ENCODE data around the gene CDKN1A.

Gene CDKN1A

GRCh38 chr6:36669002-36669401, 9.5 kb upstream of the CDKN1A start:
- Histone ChIP-seq H3K27ac (no peak overlapping the region), H3K36me3 (no peaks in the 10 kb centered on the region), H3K9me3 (no peaks in the 10 kb centered on the region), H3K4me3 (ENCODE audit: low read depth in 1 of 2, low read length in 1 of 2) (no peak overlapping the region), H3K4me1 (ENCODE audit: control insufficient read depth in 1 of 2, insufficient read depth in 1 of 2, low read depth in 1 of 2, low read length in 1 of 2) (no peaks in the 10 kb centered on the region), H3K27me3 (peaks cover 3% of the 10 kb centered on the region)
- no peak for TF ChIP-seq CTCF (IDR thresholded peaks at IDR 0.05)

- no peak for TF ChIP-seq CTCF (IDR thresholded peaks at IDR 0.05)
- no peaks in the 10 kb centered on the region for H3K36me3 ChIP-seq
- H3K27ac ChIP-seq, result no peak overlapping the region
- H3K27me3 ChIP-seq, result peaks cover 16% of the 10 kb centered on the region
- H3K4me1 ChIP-seq (ENCODE audit: control insufficient read depth in 1 of 2, insufficient read depth in 1 of 2, low read depth in 1 of 2, low read length in 1 of 2), result no peaks in the 10 kb centered on the region
- H3K9me3 ChIP-seq, result no peaks in the 10 kb centered on the region
- no peak overlapping the region for H3K4me3 ChIP-seq (ENCODE audit: low read depth in 1 of 2, low read length in 1 of 2)
These were observed 8.2 kb upstream of the CDKN1A start for GRCh38 chr6:36670271-36670670.

- H3K4me3 ChIP-seq (ENCODE audit: low read depth in 1 of 2, low read length in 1 of 2), result no peak overlapping the region
- no peaks in the 10 kb centered on the region for H3K36me3 ChIP-seq
- H3K27me3 ChIP-seq, result peaks cover 32% of the 10 kb centered on the region
- no peak overlapping the region for H3K27ac ChIP-seq
- TF ChIP-seq CTCF (IDR thresholded peaks at IDR 0.05), result no peak
- no peaks in the 10 kb centered on the region for H3K4me1 ChIP-seq (ENCODE audit: control insufficient read depth in 1 of 2, insufficient read depth in 1 of 2, low read depth in 1 of 2, low read length in 1 of 2)
- H3K9me3 ChIP-seq, result no peaks in the 10 kb centered on the region
These were observed 6.7 kb upstream of the CDKN1A start for GRCh38 chr6:36671687-36672375.

- no peaks in the 10 kb centered on the region for H3K36me3 ChIP-seq
- no peak overlapping the region for H3K4me3 ChIP-seq (ENCODE audit: low read depth in 1 of 2, low read length in 1 of 2)
- H3K4me1 ChIP-seq (ENCODE audit: control insufficient read depth in 1 of 2, insufficient read depth in 1 of 2, low read depth in 1 of 2, low read length in 1 of 2), result peaks cover 10% of the 10 kb centered on the region in 2 experiments
- no peaks in the 10 kb centered on the region for H3K9me3 ChIP-seq
- H3K27me3 ChIP-seq, result peaks cover 52% of the 10 kb centered on the region
- no peak overlapping the region for H3K27ac ChIP-seq
- no peak for TF ChIP-seq CTCF (IDR thresholded peaks at IDR 0.05)
These were observed 4.6 kb upstream of the CDKN1A start for GRCh38 chr6:36673882-36674281.

GRCh38 chr6:36674942-36675341, 3.6 kb upstream of the CDKN1A start:
- Histone ChIP-seq H3K27ac (no peak overlapping the region), H3K9me3 (no peaks in the 10 kb centered on the region), H3K36me3 (no peaks in the 10 kb centered on the region), H3K4me3 (ENCODE audit: low read depth in 1 of 2, low read length in 1 of 2) (no peak overlapping the region), H3K27me3 (peaks cover 63% of the 10 kb centered on the region), H3K4me1 (ENCODE audit: control insufficient read depth in 1 of 2, insufficient read depth in 1 of 2, low read depth in 1 of 2, low read length in 1 of 2) (peaks cover 20% of the 10 kb centered on the region in 2 experiments)
- TF ChIP-seq CTCF (IDR thresholded peaks at IDR 0.05), result no peak
